ENCODE data around the gene TPPP.

The TPPP gene

GRCh38 chr5:610744-611730 lies 82.1 kb downstream of the TPPP start:
- no peak for TF ChIP-seq GATA3 (IDR thresholded peaks at IDR 0.05; ENCODE audit: low read depth, low read length)

- TF ChIP-seq GATA2 (IDR thresholded peaks at IDR 0.05; ENCODE audit: low read depth, low read length) (no peak), GATA3 (IDR thresholded peaks at IDR 0.05; ENCODE audit: low read depth, low read length) (no peak)
Measured at GRCh38 chr5:610011-610743, 83.0 kb downstream of the TPPP start.
